GM11168 (cell line): Measurements from ENCODE around the gene CITED2.

Experiments used
- in situ Hi-C: fragments of 300-500 bp; cut with MboI; formaldehyde crosslinking; loops from one replicate; pipeline ENCODE4 v1.12.0; 2022; ENCODE audit warnings: low sequenced_read_pairs; ENCODE audit not compliant: unreplicated experiment

Gene CITED2

DNA sequence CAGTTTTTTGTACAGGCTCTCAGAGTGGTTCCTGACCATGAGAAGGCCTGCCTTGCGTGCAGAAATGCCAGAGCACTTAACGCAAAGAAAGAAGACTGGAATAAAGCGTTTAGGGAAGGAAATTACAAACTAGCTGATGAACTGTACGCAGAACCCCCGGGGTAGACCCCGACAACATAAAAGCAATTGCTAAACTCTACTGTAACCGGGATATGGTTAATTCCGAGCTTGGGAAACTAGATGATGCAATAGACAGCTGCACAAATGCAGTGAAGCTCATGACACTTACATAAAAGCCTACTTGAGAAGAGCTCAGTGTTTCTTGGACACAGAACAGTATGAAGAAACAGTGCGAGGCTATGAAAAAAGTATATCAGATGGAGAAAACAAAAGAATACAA lies 35.7 kb downstream of the CITED2 start:
- in situ Hi-C loops: no loop called here

DNA sequence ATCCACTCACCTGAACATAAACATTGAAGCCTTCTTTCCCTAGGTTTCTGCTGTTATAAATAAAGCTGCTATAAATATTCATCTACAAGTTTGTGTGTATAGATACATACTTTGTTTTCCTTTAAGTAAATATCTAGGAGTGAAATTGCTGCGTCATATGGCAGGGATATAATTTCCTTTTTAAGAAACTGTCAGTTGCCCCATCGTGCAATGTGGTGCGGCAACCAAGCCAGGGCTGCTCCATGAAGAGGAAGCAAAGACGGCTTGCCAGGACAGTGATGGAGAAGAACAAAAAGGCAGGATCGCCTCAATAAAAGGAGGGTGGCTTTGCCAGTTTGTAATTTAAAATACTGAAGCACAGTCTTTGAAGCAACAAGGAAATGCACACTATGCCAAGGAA lies 36.6 kb downstream of the CITED2 start:
- in situ Hi-C loops: no loop called here

- in situ Hi-C loops: no loop called here
Measured at GRCh38 chr6:139337001-139337400, 37.4 kb downstream of the CITED2 start.

GRCh38 chr6:139336488-139336887 lies 38.0 kb downstream of the CITED2 start:
- in situ Hi-C loops: no loop called here

GRCh38 chr6:139335447-139336210 lies 38.8 kb downstream of the CITED2 start:
- in situ Hi-C loops: no loop called here

GRCh38 chr6:139334806-139335446 lies 39.5 kb downstream of the CITED2 start:
- in situ Hi-C loops: no loop called here

GRCh38 chr6:139330826-139331500 lies 43.5 kb downstream of the CITED2 start:
- in situ Hi-C loops: no loop called here

GRCh38 chr6:139330306-139330705 lies 44.1 kb downstream of the CITED2 start:
- in situ Hi-C loops: no loop called here

DNA sequence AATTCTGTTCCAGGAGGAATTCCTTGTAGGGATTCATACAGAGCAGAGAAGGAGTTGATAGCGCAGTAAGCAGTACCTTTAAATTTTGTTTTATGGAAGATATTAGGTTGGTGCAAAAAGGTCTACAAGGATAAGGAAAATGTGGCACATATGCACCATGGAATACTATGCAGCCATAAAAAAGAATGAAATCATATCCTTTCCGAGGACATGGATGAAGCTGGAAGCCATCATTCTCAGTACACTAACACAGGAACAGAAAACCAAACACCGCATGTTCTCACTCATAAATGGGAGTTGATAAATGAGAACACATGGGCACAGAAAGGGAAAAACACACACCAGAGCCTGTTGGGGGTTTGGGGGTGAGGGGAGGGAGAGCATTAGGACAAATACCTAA lies 45.2 kb downstream of the CITED2 start:
- in situ Hi-C loops: no loop called here

DNA sequence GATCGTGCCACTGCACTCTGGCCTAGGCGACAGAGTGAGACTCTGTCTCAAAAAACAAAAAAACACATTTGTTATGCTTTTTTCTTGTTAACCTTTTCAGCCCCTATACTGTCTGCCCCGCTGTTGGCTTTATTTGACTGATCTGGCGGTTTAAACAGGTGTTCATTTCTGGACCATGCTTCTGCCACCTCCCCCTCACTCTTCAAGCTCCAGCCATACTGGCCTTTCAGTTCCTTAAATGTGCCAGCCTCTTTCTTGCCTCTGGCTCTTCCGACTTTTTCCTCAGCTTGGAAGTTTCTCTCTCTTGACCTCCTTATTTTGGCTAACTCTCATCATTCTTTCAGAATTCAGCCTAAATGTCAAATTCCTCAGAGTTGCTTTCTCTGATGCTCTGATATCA lies 47.4 kb downstream of the CITED2 start:
- in situ Hi-C loops: no loop called here

GRCh38 chr6:139325686-139326085 lies 48.8 kb downstream of the CITED2 start:
- in situ Hi-C loops: no loop called here

DNA sequence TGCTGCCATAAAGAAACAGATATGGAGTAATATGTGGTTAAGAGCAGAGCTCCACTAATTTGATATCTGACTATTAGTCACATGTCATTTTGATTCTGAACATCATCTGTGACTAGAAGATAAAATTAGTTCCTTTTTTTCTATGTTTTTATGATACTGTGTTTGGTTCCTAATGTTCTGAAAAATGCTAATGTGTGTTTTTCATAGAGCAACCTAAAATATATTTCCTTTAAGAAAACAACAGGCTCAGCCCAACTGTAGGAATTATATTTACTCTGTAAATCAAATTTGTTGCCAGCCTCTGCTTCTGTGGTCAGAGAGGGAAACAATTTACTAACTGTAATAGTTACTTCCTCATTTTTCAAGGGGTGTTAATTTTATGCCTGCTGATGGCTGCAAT lies 49.3 kb downstream of the CITED2 start:
- in situ Hi-C loops: no loop called here

- in situ Hi-C loops: no loop called here
Measured at GRCh38 chr6:139324301-139324555, 50.2 kb downstream of the CITED2 start.

GRCh38 chr6:139323511-139324300 lies 50.7 kb downstream of the CITED2 start:
- in situ Hi-C loops: no loop called here
